HG02973 (cell line): ENCODE data around the gene NLRC5.
"Not testable (repeated sequence)": the region's sequence is repeated elsewhere in the genome, so short reads cannot be mapped to it uniquely, and the experiment has no call there.

Experiments used
- ATAC-seq: cut with Tn5 transposase; IDR thresholded peaks from one replicate; pipeline ENCODE4 v1.9.1; 2021; ENCODE audit warnings: moderate library complexity; ENCODE audit not compliant: unreplicated experiment

Gene NLRC5

GRCh38 chr16:56982695-56983094 lies 6.7 kb upstream of the NLRC5 start:
- no peak for ATAC-seq

GRCh38 chr16:56983211-56983751 lies 6.1 kb upstream of the NLRC5 start:
- ATAC-seq = no peak

GRCh38 chr16:56984639-56985038 lies 4.7 kb upstream of the NLRC5 start:
- ATAC-seq = no peak

- no peak for ATAC-seq
These were observed 3.9 kb upstream of the NLRC5 start for GRCh38 chr16:56985288-56985961.

GRCh38 chr16:56985962-56986360 lies 3.4 kb upstream of the NLRC5 start:
- ATAC-seq = no peak

GRCh38 chr16:56986361-56986760 lies 3.0 kb upstream of the NLRC5 start:
- ATAC-seq = no peak

- not testable (repeated sequence) for ATAC-seq
These were observed 2.4 kb upstream of the NLRC5 start for GRCh38 chr16:56986908-56987307.

GRCh38 chr16:56987692-56988091 lies 1.7 kb upstream of the NLRC5 start:
- ATAC-seq = no peak

GRCh38 chr16:56988161-56988947 lies 1.0 kb upstream of the NLRC5 start:
- no peak for ATAC-seq

GRCh38 chr16:56989988-56990387 lies 631 bp downstream of the NLRC5 start:
- ATAC-seq = no peak

GRCh38 chr16:56990407-56991286 lies 1.3 kb downstream of the NLRC5 start:
- ATAC-seq = no peak

- not testable (repeated sequence) for ATAC-seq
These were observed 3.1 kb downstream of the NLRC5 start for GRCh38 chr16:56992431-56992830.

- ATAC-seq = no peak
These were observed 3.8 kb downstream of the NLRC5 start for GRCh38 chr16:56993204-56993603.

- ATAC-seq = no peak
These were observed 5.0 kb downstream of the NLRC5 start for GRCh38 chr16:56994311-56994710.

GRCh38 chr16:56995136-56995805 lies 5.9 kb downstream of the NLRC5 start:
- ATAC-seq = no peak

- no peak for ATAC-seq
These were observed 7.9 kb downstream of the NLRC5 start for GRCh38 chr16:56997264-56997663.

GRCh38 chr16:56997931-56998330 lies 8.6 kb downstream of the NLRC5 start:
- no peak for ATAC-seq

- ATAC-seq = no peak
These were observed 9.0 kb downstream of the NLRC5 start for GRCh38 chr16:56998352-56998751.

GRCh38 chr16:56998861-56999260 lies 9.5 kb downstream of the NLRC5 start:
- ATAC-seq = no peak

GRCh38 chr16:56999409-57000270 lies 10.3 kb downstream of the NLRC5 start:
- no peak for ATAC-seq
